Common myeloid progenitor, CD34-positive (primary cell): Measurements from ENCODE around the gene HOXD3.

Source experiments
- CTCF ChIA-PET: fragments of 350-600 bp; sonication (Branson Sonifier 250); formaldehyde crosslinking; loops from one replicate; lab custom pipeline; 2021; ENCODE audit warnings: antibody characterized with exemption; lab: Charles Lee
- POLR2A ChIA-PET: fragments of 350-600 bp; sonication (Branson Sonifier 250); formaldehyde crosslinking; loops from one replicate; lab custom pipeline; 2021; ENCODE audit warnings: antibody characterized with exemption; lab: Charles Lee
- DNase-seq, 3 donors: peaks; one replicate each; pipeline versions ENCODE4 v3.0.0 to v3.0.0-alpha.2; 2013
- H3K27ac ChIP-seq, 2 experiments: 1 replicate in 1 of 2; 2 replicates in 1 of 2; pipeline ENCODE4 v1.7.0; 2013; ENCODE audit warnings: inconsistent platforms in 2 of 2, low read length in 2 of 2, mild to moderate bottlenecking in 2 of 2, low read depth in 1 of 2, moderate library complexity in 1 of 2; ENCODE audit not compliant: severe bottlenecking in 2 of 2, insufficient read depth in 1 of 2, poor library complexity in 1 of 2
- H3K27me3 ChIP-seq, 5 experiments: replicated peaks in 2 of 5; 1 replicate in 3 of 5; 2 replicates in 2 of 5; pipeline versions ENCODE4 v1.6.1 to v1.7.0; 2013; ENCODE audit warnings: low read length in 4 of 5, mild to moderate bottlenecking in 2 of 5, moderate library complexity in 2 of 5, inconsistent platforms in 1 of 5; ENCODE audit not compliant: insufficient read depth in 5 of 5, control insufficient read depth in 4 of 5
- H3K36me3 ChIP-seq, 4 experiments: 1 replicate in 2 of 4; 2 replicates in 2 of 4; pipeline versions ENCODE4 v1.6.1 to v1.7.0; 2013; ENCODE audit warnings: low read length in 3 of 4, control low read depth in 1 of 4, mild to moderate bottlenecking in 1 of 4; ENCODE audit not compliant: control insufficient read depth in 4 of 4, insufficient read depth in 4 of 4
- H3K4me1 ChIP-seq, 4 experiments: 1 replicate in 3 of 4; 2 replicates in 1 of 4; pipeline versions ENCODE4 v1.6.1 to v1.7.1; 2013; ENCODE audit warnings: low read length in 3 of 4, mild to moderate bottlenecking in 3 of 4, control low read depth in 1 of 4, inconsistent platforms in 1 of 4, moderate library complexity in 1 of 4; ENCODE audit not compliant: control insufficient read depth in 4 of 4, insufficient read depth in 4 of 4; ENCODE audit errors: control extremely low read depth in 1 of 4
- H3K4me3 ChIP-seq, 7 experiments: 1 replicate in 4 of 7; 2 replicates in 3 of 7; pipeline versions ENCODE4 v1.5.1 to v1.7.0; 2013; ENCODE audit warnings: mild to moderate bottlenecking in 7 of 7, low read length in 6 of 7, moderate library complexity in 6 of 7, inconsistent platforms in 2 of 7, low read depth in 2 of 7, control low read depth in 1 of 7; ENCODE audit not compliant: insufficient read depth in 4 of 7, control insufficient read depth in 1 of 7; ENCODE audit errors: extremely low read depth in 1 of 7
- H3K9me3 ChIP-seq, 5 experiments: 1 replicate in 4 of 5; 2 replicates in 1 of 5; pipeline versions ENCODE4 v1.6.1 to v1.7.1; 2013; ENCODE audit warnings: low read length in 4 of 5, mild to moderate bottlenecking in 2 of 5, inconsistent platforms in 1 of 5, low read depth in 1 of 5, moderate library complexity in 1 of 5; ENCODE audit not compliant: control insufficient read depth in 4 of 5, insufficient read depth in 2 of 5; ENCODE audit errors: control extremely low read depth in 1 of 5
- WGBS: methylation state at CpG from one replicate; pipeline ENCODE4 v1.1.5; 2013; ENCODE audit not compliant: insufficient coverage; 5-methylcytosine and 5-hydroxymethylcytosine counted together

Gene HOXD3

GRCh38 chr2:176174382-176174823, 17.3 kb downstream of the HOXD3 start:
- DNase-seq = no peak

DNA sequence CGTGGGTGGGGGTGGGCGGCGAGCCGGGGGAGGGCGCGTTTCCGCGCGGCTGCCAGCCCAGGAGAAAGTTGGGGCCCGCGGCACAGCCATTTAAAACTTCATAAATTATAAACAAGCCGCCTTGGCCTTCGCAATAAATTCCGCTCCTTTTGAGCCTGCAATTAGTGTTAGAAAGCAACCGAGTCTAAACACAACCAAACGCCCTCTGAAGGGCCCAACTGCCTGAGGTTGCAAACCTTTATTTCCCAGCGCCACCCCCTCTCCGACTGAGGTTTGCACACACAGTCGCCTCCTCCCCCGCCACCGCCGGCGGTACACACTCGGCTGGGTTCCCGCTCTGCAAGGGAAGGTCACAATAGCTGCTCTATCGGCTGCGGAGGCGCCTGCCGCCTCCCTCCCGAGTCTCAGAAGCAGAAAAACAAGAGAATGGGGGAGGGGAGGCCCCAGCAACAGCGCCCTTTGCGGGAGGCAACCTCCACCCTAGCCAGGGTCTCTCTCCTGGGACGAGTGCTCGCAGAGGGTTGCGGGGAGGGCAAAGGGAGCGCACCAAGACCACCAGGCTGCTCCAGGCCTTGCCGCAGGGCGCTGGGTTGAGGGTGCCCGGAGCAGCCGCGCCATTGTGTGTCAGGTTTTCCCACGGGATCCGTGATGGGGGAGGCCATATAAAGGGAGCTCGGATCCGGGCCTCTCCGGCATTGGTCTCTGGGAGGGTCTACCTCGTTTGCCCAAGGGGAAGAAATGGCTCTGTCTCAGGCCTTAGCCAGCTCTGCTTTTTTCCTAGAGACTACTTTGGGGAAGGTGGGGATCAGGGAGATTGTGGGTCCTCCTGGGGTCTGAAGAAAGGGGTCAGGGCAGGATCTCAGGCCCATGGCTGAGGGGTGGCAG, 18.0 kb downstream of the HOXD3 start:
- no peak overlapping the region for H3K27ac ChIP-seq
- H3K4me3 ChIP-seq = no peak overlapping the region
- CTCF ChIA-PET = interaction anchor here (0.6 to 3.5 kb wide), 6 partner anchors 10 to 379 kb away, joined by 3 to 14 read pairs (median 4); no protein-coding TSS in a partner anchor
- no peak for DNase-seq
- H3K27me3 ChIP-seq = peaks cover 40 to 100% (median 73%) of the 10 kb centered on the region in 5 experiments
- POLR2A ChIA-PET = interaction anchor here (0.6 kb wide), 1 partner anchor 524 kb away, joined by 4 read pairs; no protein-coding TSS in a partner anchor
- H3K4me1 ChIP-seq = peaks cover 0 to 18% (median 10%) of the 10 kb centered on the region in 4 experiments
- H3K36me3 ChIP-seq = no peaks in the 10 kb centered on the region
- H3K9me3 ChIP-seq = no peaks in the 10 kb centered on the region
- 8% methylated on average over 35 of the region's 47 CpGs for WGBS

More at GRCh38 chr2:176174382-176174823, 17.3 kb downstream of the HOXD3 start:
- Histone ChIP-seq H3K27me3 (peaks cover 37 to 100% (median 71%) of the 10 kb centered on the region in 5 experiments), H3K36me3 (no peaks in the 10 kb centered on the region), H3K4me3 (no peak overlapping the region), H3K27ac (no peak overlapping the region), H3K9me3 (no peaks in the 10 kb centered on the region), H3K4me1 (peaks cover 0 to 18% (median 10%) of the 10 kb centered on the region in 4 experiments)
- POLR2A ChIA-PET = interaction anchor here (0.6 kb wide), 1 partner anchor 524 kb away, joined by 4 read pairs; no protein-coding TSS in a partner anchor
- CTCF ChIA-PET = interaction anchor here (0.6 to 3.5 kb wide), 4 partner anchors 9 to 280 kb away, joined by 3 to 14 read pairs (median 6); no protein-coding TSS in a partner anchor
- WGBS = 5% methylated on average over 10 of the region's 14 CpGs

DNA sequence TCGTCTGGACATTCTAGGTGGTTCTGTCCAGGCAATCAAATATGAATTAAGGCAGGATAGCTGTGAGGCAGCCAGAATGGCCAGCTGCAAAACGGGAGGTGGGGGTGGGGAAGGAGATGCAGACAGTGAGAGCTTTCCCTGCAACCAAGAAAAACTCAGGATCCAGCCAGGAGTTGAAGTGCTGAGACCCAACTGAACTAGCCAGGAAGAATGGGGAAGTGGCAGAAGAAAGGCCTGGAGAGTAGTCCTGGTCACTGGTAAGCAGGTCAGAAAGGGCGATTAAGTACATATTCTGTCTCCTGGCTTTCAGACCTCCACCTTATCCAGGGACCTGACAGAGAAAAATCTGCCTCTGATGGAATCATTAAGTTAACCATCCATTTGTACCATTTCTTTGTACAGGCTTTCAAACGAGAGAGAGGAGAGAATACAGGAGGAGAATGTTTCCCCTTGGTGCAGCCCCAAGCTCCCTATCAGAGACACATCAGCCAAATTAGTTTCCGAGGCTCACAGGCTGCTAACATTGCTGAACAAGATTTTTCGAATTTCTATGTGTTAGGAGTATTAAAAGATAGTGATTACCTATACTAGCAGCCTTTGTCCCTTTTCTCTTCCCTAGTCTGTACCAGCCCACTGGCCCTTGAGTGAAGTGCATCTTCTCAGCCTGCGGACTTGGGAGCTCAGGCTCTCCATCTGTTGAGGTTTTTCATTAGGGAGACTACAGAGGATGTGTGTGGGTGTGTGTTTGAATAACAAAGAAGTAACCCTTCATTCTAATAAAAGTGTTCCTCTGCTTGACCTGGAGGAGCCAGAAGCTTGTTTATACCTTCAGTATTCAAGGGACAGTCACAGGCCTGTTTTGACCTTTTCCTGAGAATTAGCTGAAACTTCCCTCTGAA, 18.9 kb downstream of the HOXD3 start:
- Histone ChIP-seq H3K9me3 (no peaks in the 10 kb centered on the region), H3K4me1 (peaks cover 0 to 18% (median 10%) of the 10 kb centered on the region in 4 experiments), H3K36me3 (no peaks in the 10 kb centered on the region), H3K4me3 (no peak overlapping the region), H3K27ac (no peak overlapping the region), H3K27me3 (peaks cover 49 to 100% (median 75%) of the 10 kb centered on the region in 5 experiments)
- WGBS = 0% methylated on average over 1 of the region's 7 CpGs
- ChIA-PET CTCF (interaction anchor here (0.6 to 3.5 kb wide), 6 partner anchors 10 to 378 kb away, joined by 3 to 14 read pairs (median 4); no protein-coding TSS in a partner anchor), POLR2A (no interaction called here)
- DNase-seq = no peak

DNA sequence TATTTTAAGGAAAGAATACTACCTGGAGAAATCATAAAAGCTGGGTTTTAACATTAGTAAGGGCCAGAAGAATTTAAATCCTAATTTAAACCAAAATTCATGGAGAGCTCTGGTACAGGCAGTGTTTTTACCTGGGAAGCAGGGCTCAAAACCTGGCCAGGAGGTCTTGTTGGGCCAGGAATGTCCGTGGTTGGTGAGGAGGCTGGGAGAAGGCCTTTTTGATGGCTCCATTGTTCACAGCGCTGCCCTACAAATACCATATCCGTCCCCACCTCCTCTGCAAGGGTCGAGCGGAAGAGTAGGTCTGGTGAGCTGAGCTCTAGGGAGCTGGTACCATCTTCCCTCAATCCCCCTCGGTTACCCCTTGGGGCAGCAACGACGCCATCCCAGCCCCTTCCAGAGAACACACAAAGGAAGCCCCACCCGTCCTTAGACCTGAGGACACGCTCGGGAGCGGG, 20.5 kb downstream of the HOXD3 start:
- 4% methylated on average over 7 of the region's 12 CpGs for WGBS
- POLR2A ChIA-PET = no interaction called here

DNA sequence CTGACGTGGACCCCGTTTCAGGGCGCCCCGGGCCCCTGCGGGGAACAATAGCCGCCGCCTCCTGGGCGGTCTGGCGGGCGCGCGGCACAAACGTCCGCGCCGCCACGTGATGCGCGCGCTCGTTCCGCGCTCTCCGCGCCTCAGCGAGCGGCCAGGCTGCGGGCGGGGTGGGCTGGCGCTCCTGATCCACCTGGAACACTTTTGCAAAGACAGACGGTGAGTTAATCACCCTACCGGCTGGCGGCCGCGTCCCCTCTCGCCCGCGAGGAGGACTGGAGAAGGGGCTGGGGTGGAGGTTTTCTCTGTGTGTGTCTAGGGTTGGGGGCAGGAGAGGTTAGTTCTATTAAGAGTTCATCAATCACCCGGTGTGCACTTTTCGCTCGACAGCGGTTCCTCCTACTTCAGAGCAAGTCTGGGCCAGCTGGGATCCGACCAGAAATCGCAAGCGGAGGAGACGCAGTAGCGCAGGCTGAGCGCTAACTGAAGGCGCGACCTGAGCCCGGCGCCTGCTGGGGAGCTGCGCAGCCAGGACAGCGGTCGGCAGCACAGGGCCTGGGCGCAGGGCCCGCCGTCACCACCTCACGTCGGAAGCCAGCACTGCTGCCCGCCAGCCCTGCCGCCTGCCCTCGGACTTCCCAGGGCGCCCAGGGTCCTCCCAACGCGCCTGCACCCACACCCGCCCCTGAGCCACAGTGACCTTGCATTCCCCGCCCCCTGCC, 21.1 kb downstream of the HOXD3 start:
- H3K27ac ChIP-seq = no peak overlapping the region
- CTCF ChIA-PET = interaction anchor here (0.8 to 1.8 kb wide), 8 partner anchors 8 to 459 kb away, joined by 3 to 6 read pairs (median 4); no protein-coding TSS in a partner anchor
- H3K27me3 ChIP-seq = peaks cover 48 to 99% (median 59%) of the 10 kb centered on the region in 5 experiments

More for the DNA sequence above, 20.5 kb downstream of the HOXD3 start:
- Histone ChIP-seq H3K9me3 (no peaks in the 10 kb centered on the region), H3K4me1 (peaks cover 0 to 13% (median 10%) of the 10 kb centered on the region in 4 experiments), H3K4me3 (peak overlapping the region in 5 of 7 experiments; percentile 19 to 58 (median 39)), H3K27me3 (peaks cover 53 to 99% (median 65%) of the 10 kb centered on the region in 5 experiments), H3K27ac (no peak overlapping the region), H3K36me3 (no peaks in the 10 kb centered on the region)
- DNase-seq = no peak
- CTCF ChIA-PET = interaction anchor here (0.9 to 3.5 kb wide), 7 partner anchors 8 to 460 kb away, joined by 3 to 14 read pairs (median 4); no protein-coding TSS in a partner anchor

More for the DNA sequence above, 21.1 kb downstream of the HOXD3 start:
- POLR2A ChIA-PET = interaction anchor here (1.0 kb wide), 1 partner anchor 9 kb away, joined by 6 read pairs; no protein-coding TSS in a partner anchor
- Histone ChIP-seq H3K4me1 (peaks cover 0 to 13% (median 10%) of the 10 kb centered on the region in 4 experiments), H3K9me3 (no peaks in the 10 kb centered on the region), H3K36me3 (no peaks in the 10 kb centered on the region), H3K4me3 (peak overlapping the region in 5 of 7 experiments; percentile 19 to 58 (median 39))
- WGBS = 1% methylated on average over 56 of the region's 68 CpGs
- peak; percentile 38 to 63 (median 58) for DNase-seq
